GM19025 (cell line): ENCODE measurements around the gene SHISA4.

Experiments
- ATAC-seq: cut with Tn5 transposase; IDR thresholded peaks from one replicate; pipeline ENCODE4 v1.9.1; 2021; ENCODE audit warnings: mild to moderate bottlenecking, low read depth, moderate library complexity; ENCODE audit not compliant: unreplicated experiment

SHISA4 gene

DNA sequence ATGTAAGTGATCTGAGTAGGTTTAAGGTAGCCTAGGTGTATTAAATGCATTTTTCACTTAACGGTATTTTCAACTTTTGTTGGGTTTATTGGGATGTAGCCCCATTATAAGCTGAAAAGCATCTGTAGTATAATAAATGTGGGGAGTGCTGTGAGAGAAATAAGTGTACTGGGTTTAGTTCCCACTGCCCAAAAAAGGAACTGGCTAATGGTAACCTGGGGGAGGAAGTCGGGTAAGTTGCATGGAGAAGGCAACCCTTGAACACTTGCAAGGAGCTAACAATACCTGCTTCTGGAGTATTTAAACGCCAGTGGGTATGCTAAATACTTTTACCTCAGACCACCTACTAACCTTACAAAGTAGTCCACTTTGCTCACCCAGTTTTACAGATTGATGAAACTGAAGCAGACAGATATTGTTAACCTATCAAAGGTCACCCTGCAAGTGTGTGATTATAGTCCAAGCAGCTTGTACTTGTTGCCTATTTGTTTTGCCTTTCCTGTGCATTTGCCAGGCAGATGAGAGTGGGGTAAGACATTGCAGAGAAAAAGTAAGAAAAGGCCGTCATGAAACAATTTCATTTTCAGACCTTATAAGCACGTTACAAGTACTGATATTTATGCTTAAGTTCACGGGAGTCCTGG is 7.6 kb upstream of the SHISA4 start:
- ATAC-seq = no peak

DNA sequence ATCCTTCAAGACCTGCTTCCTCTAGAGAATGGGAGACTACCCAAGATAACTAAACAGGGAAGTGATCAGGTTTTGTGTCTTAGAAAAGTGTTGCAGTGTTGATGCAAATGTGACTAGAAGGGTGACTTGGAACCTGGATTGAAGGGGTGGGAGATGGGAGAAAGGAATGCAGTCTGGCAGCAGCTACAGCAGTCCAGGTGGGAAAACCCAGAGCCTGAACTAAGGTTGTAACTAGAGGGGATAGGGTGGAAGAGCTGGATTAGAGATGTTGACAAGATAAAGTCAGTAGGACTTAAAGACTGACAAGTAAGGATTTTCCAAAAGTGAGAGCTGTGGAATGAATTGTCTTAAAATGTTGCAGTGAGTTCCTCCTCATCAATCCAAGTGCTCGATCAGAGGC is 7.1 kb upstream of the SHISA4 start:
- ATAC-seq = no peak

DNA sequence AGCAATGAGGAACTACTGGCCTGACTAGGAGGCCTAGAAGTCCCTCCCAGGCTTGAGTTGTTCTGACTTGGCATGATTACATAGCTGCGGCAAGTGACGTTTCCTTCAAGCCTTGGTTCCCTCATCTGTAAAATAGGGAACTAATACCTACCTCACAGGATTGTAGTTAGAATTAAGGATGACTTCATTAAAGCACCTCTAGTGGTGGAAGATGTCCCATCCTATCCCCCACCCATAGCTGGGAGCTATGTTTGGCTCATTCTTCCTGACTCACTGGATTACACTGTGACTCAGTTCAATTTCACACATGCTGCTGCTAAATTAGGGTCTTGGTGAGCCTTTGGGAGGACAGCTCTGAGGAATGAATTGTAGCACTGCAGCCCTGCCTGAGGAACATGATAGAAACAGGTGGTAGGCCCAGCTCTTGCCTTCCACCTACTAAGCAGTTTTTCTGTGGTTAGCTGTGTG is 6.0 kb upstream of the SHISA4 start:
- ATAC-seq = no peak

DNA sequence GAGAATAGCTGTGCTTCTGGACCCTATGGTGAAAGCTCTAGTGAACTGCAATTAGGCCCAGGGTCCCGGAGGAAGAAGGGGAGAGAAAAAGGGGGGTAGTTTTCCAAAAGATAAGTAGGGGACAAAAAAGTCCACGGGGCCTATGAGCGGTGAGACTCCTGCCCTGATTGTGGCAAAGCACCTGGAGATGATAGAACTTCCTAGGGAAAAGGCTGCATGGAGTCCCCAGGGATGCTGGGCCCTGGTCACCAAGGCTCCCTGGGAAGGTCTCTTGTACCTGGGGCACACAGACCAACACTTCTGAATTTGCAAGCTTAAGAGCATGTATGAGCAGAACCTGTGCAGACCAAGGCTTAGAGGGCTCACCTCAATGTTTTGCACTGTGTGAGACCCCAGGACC is 5.4 kb upstream of the SHISA4 start:
- no peak for ATAC-seq

DNA sequence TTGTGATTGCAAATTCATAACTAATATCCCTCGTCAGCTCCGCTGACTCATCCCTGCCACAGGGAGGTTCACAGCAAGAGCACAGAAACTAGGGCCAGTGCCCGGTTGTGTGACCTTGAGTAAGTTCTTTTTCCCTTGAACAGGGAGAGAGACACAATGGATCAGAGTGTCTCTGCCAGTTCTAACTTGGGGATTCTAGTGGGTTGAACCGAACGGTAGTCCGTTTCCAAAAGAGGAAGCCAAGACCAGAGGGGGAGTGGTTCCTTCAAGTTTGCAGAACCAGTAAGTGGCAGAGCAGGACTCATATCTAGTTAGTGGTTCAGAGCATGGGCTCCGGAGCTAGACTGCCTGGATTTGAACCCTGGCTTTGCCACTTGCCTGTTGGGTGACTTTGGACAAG is 4.9 kb upstream of the SHISA4 start:
- ATAC-seq = no peak

DNA sequence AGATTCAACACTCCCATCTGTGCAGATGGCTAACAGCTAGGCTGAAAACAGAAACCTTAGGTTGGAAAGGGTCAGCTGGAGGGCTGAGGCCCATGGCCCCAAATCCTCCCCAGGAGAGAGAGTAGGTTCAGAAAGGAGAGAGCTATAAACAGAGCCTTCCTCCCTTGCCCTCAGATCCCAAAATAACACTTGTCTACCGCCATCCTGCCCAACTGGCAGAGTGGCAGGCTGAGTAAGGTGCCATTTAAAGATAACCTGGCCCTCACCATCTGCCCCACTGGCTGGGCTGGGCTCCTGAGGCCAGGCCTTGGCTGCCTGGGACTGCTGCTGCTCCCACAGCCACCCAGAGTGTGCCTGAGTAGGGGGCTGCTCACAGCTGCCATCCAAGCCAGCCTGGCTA is 4.3 kb upstream of the SHISA4 start:
- no peak for ATAC-seq

DNA sequence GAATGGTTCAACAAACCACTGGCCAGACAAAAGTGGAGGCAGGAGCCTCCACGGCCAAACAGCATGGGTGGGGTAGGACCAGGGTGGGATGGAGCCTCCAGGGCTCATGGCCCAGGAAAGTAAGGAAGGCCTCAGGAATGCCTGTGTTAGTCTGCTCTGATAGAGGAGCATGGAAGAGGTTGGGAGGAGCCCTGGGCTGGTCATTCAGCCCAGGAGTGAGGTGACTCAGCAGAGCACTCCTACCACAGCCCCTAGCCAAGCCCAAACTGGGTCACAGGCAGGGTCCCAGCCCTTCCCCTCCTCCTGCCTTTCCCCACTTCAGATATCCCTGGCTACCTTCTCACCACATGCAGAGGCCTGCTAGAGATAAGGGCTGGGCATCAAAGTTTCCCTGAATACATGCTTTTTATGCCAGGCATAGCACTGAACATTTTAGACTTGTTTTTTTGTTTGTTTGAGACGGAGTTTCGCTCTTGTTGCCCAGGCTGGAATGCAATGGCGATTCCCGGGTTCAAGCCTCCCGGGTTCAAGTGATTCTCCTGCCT is 3.1 kb upstream of the SHISA4 start:
- no peak for ATAC-seq

DNA sequence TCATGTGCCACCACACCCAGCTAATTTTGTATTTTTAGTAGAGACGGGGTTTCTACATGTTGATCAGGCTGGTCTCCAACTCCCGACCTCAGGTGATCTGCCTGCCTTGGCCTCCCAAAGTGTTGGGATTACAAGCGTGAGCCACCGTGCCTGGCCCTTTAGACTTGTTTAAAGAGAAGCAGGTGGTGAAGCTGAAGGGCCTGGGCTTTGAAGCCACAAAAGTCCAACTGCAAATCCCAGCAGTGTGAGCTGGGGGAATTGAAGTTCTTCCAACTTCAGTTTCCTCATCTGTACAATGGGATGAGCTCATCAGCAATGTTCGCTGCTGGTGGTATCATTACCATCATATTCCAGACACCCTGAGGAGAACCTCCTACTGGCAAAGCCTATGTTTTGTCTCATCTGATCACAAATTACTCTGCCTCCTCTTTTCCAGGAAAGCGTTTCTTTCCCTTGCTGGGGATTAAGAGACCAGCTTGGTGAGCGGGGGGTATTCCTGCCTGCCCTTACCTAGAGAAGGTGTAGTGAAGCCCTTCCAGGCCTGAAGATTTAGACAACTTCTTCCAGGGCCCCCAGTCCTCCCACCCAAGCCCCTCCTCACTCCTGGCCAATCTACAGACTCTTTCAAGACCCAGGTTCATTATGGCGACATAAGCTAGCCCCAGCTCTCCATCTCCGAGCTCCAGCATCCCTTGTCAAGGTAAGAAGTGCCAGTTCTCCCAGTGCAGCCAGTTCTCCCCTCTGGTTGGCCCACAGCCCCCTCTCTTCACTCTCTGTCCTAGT is 2.4 kb upstream of the SHISA4 start:
- ATAC-seq = no peak

DNA sequence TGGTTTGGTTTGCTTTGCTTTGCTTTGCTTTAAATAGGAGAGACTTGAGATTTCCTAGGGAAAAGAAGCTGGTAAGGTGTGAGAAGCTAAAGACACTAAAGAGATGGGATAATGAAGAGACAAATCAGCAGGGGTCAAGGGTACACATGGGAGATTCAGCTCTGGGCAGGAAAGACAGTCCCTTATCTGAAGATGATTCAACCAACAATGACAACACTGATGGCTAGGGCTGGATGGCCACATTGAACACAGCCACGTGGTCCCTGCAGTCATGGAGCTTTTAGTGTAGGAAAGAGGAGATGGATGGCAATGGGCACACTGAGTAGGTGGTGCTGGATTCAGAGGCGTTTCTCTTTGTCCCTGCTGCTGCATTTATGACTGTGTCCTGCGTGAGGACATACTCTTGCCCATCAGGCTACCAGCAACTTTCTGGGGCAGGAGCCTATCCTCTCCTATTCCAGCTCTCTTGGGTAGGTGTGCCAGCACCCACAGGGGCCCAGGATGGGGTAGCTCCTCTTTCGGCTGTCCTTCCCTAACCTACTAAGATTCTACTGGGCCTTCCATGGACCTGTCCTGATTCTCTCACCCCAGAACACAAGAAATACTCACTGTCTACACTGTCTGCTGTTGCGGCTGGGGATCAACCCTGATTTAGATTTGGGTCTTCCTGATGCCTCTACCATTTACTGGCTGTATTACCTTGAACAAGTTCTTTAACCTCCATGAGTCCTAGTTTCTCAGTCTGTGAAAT is 1.4 kb upstream of the SHISA4 start:
- ATAC-seq = no peak

DNA sequence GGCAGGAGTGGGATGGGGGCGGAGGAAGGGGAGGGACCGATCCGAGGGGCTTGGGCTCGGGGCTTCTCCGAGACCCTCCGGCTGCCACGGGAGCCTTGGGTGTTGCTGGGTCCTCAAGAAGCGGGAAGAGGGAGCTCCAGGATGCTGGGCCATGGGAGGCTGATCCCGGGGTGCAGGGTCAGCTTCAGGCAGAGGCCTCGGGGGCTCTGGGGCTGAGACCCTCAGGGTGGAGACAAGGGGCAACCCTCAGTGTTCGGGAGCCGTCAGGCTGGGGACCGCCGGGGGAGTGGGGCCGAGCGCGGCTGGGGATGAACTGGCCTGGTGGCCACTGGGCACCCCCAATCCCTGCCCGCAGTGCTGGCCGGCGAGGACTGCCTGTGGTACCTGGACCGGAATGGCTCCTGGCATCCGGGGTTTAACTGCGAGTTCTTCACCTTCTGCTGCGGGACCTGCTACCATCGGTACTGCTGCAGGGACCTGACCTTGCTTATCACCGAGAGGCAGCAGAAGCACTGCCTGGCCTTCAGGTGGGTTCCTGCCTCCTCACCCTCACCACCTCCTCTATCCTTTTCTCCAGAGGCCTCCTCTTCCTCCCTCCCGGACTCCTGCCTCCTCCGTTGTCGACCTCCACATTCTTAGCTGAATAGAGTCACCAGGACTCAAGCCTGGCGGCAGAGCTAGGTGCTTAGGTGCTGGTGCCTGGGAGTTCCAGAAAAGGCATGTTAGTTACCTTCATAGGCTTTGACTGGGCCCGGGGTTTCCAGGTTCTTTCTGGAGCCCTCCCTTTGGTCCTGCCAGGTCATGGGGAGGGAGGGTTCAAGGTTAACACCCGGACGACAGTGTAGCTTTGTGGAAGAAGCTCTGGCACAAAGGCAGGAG is 631 bp downstream of the SHISA4 start:
- no peak for ATAC-seq

DNA sequence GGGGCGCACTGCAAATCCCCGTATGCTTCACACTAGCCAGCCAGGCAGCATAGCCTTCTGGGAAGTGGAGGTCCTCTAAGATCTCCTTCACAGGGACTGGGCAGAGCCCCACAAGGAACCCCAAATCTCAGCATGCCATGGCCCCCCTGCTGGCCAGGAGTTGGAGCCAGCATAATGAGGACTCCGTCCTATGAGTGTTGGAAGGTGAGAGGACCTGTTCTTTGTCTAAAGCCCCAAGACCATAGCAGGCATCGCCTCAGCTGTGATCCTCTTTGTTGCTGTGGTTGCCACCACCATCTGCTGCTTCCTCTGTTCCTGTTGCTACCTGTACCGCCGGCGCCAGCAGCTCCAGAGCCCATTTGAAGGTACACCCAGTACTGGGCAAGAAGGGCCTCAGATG is 1.5 kb downstream of the SHISA4 start:
- no peak for ATAC-seq

DNA sequence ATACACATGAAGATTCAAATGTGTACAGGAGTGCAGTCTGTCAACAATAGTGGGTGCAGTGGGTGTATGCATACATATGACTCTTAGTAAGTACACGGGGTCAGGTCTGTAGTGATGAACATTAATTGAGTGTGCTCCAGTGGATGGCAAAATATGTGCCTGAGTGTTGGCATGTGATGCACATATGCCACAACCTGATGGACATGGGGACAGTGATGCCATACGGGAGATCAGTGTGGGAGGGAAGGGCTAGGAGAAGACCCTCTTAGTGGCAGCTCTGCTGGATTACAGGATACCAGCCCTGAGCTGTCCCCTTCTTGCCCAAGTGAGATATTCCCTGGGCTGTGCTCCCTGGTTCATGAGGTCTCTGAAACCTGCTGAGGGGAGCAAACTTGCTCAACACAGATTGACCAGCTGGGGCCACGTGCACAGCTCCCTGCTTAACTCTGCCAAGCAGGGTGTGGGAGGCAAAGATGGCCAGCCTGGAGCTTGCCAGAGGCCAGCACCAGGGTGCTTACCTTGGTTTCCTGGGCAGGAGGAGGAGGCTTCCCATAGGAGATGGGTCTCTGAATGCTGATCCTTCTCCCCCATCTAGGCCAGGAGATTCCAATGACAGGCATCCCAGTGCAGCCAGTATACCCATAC is 2.2 kb downstream of the SHISA4 start:
- ATAC-seq = no peak

DNA sequence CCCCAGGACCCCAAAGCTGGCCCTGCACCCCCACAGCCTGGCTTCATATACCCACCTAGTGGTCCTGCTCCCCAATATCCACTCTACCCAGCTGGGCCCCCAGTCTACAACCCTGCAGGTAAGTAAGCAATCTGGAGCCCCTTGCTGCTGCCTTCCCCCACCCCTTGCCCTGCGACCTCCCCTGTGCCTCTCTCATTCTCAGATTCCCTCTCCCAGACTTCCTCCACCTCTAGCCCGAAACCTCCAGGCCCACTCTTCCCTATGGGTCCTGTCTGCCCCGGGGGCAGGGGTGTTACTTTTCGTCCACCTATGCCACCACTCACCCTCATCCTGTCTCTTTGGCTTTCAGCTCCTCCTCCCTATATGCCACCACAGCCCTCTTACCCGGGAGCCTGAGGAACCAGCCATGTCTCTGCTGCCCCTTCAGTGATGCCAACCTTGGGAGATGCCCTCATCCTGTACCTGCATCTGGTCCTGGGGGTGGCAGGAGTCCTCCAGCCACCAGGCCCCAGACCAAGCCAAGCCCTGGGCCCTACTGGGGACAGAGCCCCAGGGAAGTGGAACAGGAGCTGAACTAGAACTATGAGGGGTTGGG is 2.9 kb downstream of the SHISA4 start:
- no peak for ATAC-seq

DNA sequence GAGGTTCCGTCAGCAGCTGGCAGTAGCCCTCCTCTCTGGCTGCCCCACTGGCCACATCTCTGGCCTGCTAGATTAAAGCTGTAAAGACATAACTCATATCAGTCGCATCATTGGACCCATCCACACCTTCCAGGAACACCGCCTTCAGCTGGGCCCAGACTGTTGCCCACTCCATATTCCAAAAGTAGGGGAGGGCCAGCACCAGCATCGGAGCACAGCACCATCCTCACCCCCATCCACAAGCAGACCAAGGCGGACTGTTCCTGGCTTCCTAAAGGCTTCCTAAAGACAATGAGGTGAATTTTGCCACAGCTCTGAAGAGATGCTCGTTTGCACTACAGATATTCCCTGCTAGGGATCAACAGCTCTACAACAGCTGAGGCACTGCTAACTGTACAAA is 3.5 kb downstream of the SHISA4 start:
- no peak for ATAC-seq

DNA sequence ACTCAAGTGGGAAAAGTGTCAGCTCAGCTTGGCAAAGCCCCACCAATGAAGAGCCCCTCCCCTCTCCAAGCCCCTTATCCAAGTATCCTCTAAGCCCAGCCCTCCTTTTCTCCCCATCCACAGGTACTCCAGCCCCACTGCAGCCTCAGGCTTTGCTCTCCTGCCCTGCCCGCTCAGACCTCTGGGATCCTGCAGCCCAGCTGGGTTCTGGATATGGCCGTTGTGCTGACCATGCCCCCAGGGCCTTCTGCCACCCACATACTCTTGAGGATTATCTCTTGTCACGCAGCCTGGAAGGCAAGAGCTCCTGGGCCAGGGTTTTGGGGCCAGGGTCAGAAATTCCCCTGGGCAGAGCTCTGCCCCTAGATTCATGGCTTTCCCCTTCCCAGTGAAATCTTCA is 4.7 kb downstream of the SHISA4 start:
- no peak for ATAC-seq

DNA sequence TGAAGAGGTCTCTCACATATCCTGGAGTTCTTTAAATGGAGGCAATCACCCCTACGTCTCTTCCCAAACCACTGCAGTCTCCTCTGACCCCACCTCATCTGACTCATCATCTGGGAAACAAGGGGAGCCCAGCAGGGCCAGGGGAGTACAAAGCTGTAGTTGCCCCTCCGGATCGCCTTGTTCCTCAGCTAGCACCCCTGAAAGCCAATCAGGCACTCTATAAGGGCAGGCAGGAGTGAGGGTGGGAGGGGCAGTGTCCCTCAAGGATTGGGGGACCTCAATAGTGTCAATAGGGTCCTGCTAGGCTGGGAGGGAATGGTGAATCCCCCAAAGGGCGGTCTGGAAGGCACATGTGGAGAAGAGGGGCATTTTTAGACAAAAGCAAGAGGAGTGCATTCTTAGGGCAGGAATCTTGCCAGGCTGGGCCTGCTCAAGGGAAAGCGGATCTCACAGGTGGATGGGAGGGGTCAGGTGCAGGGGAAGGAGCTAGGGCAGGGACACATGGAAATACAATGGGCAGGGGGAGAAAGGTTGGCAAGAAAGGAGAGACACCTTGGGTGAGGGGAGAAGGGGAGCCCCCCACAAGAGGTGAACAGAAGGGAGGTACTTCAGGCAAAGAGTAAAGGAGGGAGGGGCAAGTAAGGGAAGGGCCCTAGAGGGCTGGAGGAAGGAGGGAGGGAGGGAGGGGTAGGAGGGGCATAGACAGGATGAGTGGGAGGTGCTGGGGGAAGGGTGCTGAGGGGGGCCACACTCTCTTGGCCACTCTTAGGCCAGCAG is 5.8 kb downstream of the SHISA4 start:
- no peak for ATAC-seq

DNA sequence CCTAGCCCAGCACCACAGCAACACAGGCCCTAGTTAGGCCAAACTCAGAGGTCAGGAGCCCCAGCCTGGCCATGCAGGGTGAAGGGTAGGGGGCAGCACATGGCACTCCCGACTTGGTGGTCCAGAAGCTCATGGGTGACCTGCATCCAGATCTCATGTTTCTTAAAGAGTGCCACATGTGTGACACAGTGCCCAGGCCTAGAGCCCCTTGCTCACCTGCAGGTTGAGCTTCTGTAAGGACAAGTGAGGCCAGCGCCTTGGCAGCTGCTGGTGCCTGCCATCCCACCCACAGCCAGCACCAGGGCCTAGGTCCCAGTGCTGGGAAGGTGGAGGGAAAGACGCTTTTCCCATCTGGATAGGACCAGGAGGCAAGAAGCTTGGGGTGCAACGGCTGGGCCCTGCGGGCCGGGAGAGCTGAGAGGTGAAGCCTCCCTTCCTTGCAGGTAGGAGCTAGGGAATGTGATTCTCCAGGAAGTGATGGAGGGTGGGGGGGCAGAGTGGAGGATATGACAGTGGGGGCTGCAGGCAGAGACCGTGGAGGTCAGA is 6.5 kb downstream of the SHISA4 start:
- ATAC-seq = no peak
